Mucosa of descending colon (tissue), 3 donors: Measurements from ENCODE around the gene SHD. TPM values are rescaled to one million over a fixed set of nuclear protein-coding genes. Genes with fewer than 3 reads are reported as not detected.

Experiments
- ATAC-seq: fragments of 200-7000 bp; cut with Tn5 transposase; one replicate; pipeline ENCODE4 v1.9.1; 2020; ENCODE audit warnings: mild to moderate bottlenecking, moderate library complexity
- DNase-seq, 3 donors: peaks; one replicate each; pipeline ENCODE4 v3.0.0-alpha.2; 2020
- H3K36me3 ChIP-seq: fragments of 200-600 bp; one replicate; pipeline ENCODE4 v1.8.0; 2021; ENCODE audit warnings: low read depth, mild to moderate bottlenecking
- H3K4me1 ChIP-seq: fragments of 200-600 bp; one replicate; pipeline ENCODE4 v1.8.0; 2021; ENCODE audit warnings: low read depth, mild to moderate bottlenecking
- H3K4me3 ChIP-seq: fragments of 200-600 bp; one replicate; pipeline ENCODE4 v1.8.0; 2021; ENCODE audit warnings: mild to moderate bottlenecking
- H3K9me3 ChIP-seq: fragments of 200-600 bp; one replicate; pipeline ENCODE4 v1.8.0; 2021; ENCODE audit warnings: mild to moderate bottlenecking
- intact Hi-C, 2 donors: fragments of 100-400 bp; cut with DNase I in 1 of 2; cut with micrococcal nuclease in 1 of 2; formaldehyde crosslinking; loops; one replicate each; pipeline versions ENCODE4 v1.11.0 to v1.11.1; 2022; cut with DNase I, micrococcal nuclease
- total RNA-seq, 3 donors: library from RNA; stranded (reverse); fragmentation: NEBNext Ultra II Directional in 2 of 3; extraction: Animal tissue kit (Norgen Biotek cat#: 25700) in 2 of 3; gene quantifications; one replicate each; pipeline versions ENCODE4 v1.2.1 to v1.2.4, GENCODE V29; 2021 to 2023
- TF ChIP-seq, protein P1 (sequence below): fragments of 200-600 bp; IDR thresholded peaks from one replicate; pipeline ENCODE4 v1.8.0; 2022; ENCODE audit warnings: antibody characterized with exemption, mild to moderate bottlenecking
- donor health status: DM: no; HTN: no; CAD: no; lungs with moderate emphysema.
- donor health status: DM: no; HTN: no; CAD: no.
- donor health status: DM: no; HTN: yes; CAD: no.

Gene SHD
- total RNA-seq, 3 donors from 2014 or later = 4.6 to 27.8 (median 21.0) TPM

DNA sequence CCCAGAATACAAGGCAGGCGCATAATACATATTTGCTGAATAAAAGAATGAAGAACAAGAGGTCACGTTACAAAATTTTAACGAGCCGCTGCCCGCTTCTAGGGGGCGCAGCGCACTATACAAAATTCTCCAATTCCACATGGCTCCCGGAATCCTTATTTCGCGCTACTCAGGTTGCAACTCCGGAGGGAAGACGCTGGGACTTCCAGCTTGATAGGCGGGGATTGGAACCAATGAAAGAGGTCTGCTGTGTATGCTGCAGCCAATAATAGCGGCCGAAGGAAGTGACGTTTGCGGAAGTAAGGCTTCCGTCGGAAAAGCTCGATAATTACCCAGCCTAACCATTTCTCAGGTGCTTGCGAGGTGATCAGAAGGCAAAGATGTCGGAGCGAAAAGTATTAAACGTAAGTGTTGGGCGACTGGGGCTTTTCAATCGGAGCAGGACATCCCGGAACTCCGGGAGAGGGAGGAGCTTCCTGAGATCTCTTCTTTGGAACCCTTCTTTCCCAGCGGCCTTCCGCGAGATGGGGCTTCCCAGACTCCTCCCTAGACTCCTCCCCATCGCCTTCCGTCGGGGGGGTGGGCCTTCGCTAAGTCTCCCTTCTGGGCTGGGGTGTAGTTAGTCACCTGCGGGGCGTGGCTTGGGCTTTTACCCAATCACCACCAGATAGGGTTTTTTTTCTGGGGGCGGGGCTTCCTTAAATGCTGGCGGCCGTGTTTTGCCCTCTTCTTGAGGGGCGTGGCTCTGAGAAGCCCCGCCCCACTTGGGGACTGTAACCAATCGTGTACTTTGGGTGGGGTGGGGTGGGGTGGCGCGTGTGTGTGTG is 32.1 kb upstream of the SHD start, which contains the start of gene YJU2:
Gene YJU2, plus strand, starts transcription at position 314 of the 827 bp plus-strand sequence. Its CDS starts 67 bp downstream, at position 381.
- TF ChIP-seq, protein P1, sequence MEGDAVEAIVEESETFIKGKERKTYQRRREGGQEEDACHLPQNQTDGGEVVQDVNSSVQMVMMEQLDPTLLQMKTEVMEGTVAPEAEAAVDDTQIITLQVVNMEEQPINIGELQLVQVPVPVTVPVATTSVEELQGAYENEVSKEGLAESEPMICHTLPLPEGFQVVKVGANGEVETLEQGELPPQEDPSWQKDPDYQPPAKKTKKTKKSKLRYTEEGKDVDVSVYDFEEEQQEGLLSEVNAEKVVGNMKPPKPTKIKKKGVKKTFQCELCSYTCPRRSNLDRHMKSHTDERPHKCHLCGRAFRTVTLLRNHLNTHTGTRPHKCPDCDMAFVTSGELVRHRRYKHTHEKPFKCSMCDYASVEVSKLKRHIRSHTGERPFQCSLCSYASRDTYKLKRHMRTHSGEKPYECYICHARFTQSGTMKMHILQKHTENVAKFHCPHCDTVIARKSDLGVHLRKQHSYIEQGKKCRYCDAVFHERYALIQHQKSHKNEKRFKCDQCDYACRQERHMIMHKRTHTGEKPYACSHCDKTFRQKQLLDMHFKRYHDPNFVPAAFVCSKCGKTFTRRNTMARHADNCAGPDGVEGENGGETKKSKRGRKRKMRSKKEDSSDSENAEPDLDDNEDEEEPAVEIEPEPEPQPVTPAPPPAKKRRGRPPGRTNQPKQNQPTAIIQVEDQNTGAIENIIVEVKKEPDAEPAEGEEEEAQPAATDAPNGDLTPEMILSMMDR = no peak
- Histone ChIP-seq H3K4me1 (peaks cover 4% of the 10 kb centered on the region), H3K4me3 (peak within 1 kb of the TSS; percentile 42), H3K36me3 (peaks cover 3% of the 10 kb centered on the region), H3K9me3 (peaks cover 5% of the 10 kb centered on the region)
- intact Hi-C loops = no loop called here
- ATAC-seq = peak; percentile 99
- peak; percentile 97 to 100 (median 99) for DNase-seq

DNA sequence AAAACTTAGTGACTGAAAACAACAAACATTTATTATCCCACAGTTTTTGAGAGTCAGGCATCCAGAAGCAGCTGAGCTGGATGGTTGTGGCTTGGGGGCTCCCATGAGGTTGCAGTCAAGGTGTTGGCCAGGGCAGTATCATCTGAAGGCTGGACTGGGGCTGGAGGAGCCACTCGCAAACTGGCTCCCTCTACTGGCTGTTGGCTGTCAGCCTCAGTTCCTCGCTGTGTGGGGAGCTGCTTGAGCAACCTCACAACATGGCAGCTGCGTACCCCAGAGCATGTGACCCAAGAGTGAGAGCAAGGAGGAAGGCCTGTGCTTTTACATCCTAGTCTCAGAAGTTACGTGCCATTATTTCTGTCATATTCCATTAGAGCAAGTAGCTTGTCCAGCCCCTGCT is 22.5 kb upstream of the SHD start:
- no peaks in the 10 kb centered on the region for H3K4me1 ChIP-seq
- H3K9me3 ChIP-seq = peaks cover 5% of the 10 kb centered on the region
- DNase-seq = no peak
- peaks cover 13% of the 10 kb centered on the region for H3K36me3 ChIP-seq
- no peak overlapping the region for H3K4me3 ChIP-seq
- intact Hi-C loops = no loop called here
- ATAC-seq = no peak
- TF ChIP-seq, protein P1 = no peak

DNA sequence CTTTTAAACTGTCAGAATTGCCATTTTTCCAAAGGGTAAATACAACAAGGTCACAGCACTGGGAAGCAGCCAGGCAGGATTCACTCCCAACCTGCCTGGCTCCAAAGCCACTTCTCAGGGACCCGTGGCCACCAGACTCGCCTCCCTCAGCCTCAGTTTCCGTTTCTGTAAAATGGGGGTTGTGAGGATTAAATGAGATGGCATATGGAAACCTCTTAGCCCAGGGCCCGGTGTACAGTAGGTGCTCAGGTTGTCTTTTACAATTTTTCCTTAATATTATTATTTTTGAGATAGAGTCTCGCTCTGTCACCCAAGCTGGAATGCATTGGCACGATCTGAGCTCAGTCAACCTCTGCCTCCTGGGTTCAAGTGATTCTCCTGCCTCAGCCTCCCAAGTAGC is 22.0 kb upstream of the SHD start:
- TF ChIP-seq, protein P1 = no peak
- Histone ChIP-seq H3K4me1 (no peaks in the 10 kb centered on the region), H3K4me3 (no peak overlapping the region), H3K9me3 (peaks cover 5% of the 10 kb centered on the region), H3K36me3 (peaks cover 14% of the 10 kb centered on the region)
- ATAC-seq (no peak), DNase-seq (no peak)
- intact Hi-C loops = no loop called here

DNA sequence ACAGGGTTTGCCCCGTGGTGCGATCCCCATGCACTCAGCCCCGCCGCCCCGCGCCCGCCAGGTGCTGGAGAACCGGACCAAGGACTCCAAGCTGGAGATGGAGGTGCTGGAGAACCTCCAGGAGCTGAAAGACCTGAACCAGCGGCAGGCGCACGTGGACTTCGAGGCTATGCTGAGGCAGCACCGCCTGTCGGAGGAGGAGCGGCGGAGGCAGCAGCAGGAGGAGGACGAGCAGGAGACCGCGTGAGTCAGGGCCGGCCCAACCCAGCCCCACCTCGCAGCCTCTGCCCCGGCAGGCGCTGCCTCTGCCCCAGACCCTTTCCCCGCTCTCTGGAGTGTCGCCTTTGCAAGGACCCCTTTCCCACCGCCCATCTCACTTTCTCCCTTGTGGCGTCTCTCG is 20.9 kb upstream of the SHD start:
- TF ChIP-seq, protein P1 = no peak
- no peak overlapping the region for H3K4me3 ChIP-seq
- H3K9me3 ChIP-seq = peaks cover 5% of the 10 kb centered on the region
- DNase-seq (no peak), ATAC-seq (no peak)
- intact Hi-C loops = no loop called here
- H3K36me3 ChIP-seq = peaks cover 17% of the 10 kb centered on the region
- H3K4me1 ChIP-seq = no peaks in the 10 kb centered on the region

DNA sequence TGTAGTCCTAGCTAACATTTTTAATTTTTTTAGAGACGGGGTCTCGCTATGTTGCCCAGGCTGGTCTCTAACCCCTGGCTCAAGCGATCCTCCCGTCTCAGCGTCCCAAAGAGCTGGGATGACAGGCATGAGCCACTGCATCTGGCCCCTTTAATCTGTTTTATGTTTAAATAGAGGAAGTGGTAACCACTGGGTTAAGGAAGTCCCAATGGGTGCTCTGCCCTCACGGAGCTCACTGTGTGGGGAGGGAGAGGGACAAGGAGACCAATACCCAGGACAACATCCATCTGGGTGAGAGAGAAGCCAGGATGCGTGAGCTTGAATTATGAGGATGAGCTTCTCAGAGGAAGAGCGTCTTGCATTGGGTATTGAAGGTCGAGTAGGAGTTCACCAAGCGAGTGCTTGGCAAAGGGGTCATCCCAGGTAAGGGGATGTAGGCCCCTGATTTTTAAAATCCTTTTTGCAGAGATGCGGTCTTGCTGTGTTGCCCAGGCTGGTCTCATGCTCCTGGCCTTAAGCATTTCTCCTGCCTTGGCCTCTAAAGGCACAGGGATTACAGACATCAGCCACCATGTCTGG is 18.4 kb upstream of the SHD start:
- DNase-seq = no peak
- no peaks in the 10 kb centered on the region for H3K4me1 ChIP-seq
- H3K36me3 ChIP-seq = peaks cover 8% of the 10 kb centered on the region
- peaks cover 5% of the 10 kb centered on the region for H3K9me3 ChIP-seq
- TF ChIP-seq, protein P1 = no peak
- intact Hi-C loops = loop anchor here in 1 of 2 donors (10.0 kb wide), 1 partner anchor 94 kb away; no protein-coding TSS in a partner anchor
- no peak overlapping the region for H3K4me3 ChIP-seq
- no peak for ATAC-seq
